T follicular helper cell (primary cell): Measurements from ENCODE around the gene IER5L.
"Not testable (repeated sequence)": the region's sequence is repeated elsewhere in the genome, so short reads cannot be mapped to it uniquely, and the experiment has no call there.

Experiments
- DNase-seq: peaks from one replicate; pipeline ENCODE4 v3.0.0-alpha.2; 2020; ENCODE audit warnings: low read depth

IER5L gene

GRCh38 chr9:129178568-129179382 lies 714 bp upstream of the IER5L start:
- DNase-seq: no peak

- DNase-seq: no peak
These were observed 644 bp downstream of the IER5L start for GRCh38 chr9:129177443-129177790.

- no peak for DNase-seq
These were observed 1.2 kb downstream of the IER5L start for GRCh38 chr9:129176701-129177442.

- DNase-seq: no peak
These were observed 2.0 kb downstream of the IER5L start for GRCh38 chr9:129175825-129176633.

- DNase-seq: no peak
These were observed 2.6 kb downstream of the IER5L start for GRCh38 chr9:129175515-129175824.

- no peak for DNase-seq
These were observed 3.1 kb downstream of the IER5L start for GRCh38 chr9:129174724-129175514.

- peak; percentile 68 for DNase-seq
These were observed 3.8 kb downstream of the IER5L start for GRCh38 chr9:129174102-129174723.

- DNase-seq: no peak
These were observed 4.6 kb downstream of the IER5L start for GRCh38 chr9:129173296-129174101.

GRCh38 chr9:129172816-129173215 lies 5.2 kb downstream of the IER5L start:
- DNase-seq: no peak

- DNase-seq: no peak
These were observed 5.9 kb downstream of the IER5L start for GRCh38 chr9:129171993-129172751.

GRCh38 chr9:129170229-129170628 lies 7.8 kb downstream of the IER5L start:
- no peak for DNase-seq

- no peak for DNase-seq
These were observed 11.2 kb downstream of the IER5L start for GRCh38 chr9:129166623-129167557.

- DNase-seq: no peak
These were observed 12.9 kb downstream of the IER5L start for GRCh38 chr9:129165198-129165597.

GRCh38 chr9:129164246-129164930 lies 13.7 kb downstream of the IER5L start:
- DNase-seq: no peak

- no peak for DNase-seq
These were observed 14.3 kb downstream of the IER5L start for GRCh38 chr9:129163753-129164152.

GRCh38 chr9:129163198-129163670 lies 14.8 kb downstream of the IER5L start:
- DNase-seq: not testable (repeated sequence)

- no peak for DNase-seq
These were observed 15.4 kb downstream of the IER5L start for GRCh38 chr9:129162497-129163197.
